ENCODE measurements around the gene DUSP15. TPM values are rescaled to one million over a fixed set of nuclear protein-coding genes. Genes with fewer than 3 reads are reported as not detected.
A peak's percentile ranks its signal among the peaks of the same experiment; 100 is the strongest.

The DUSP15 gene
- total RNA-seq, 2 experiments from 2014 or later = not detected

DNA sequence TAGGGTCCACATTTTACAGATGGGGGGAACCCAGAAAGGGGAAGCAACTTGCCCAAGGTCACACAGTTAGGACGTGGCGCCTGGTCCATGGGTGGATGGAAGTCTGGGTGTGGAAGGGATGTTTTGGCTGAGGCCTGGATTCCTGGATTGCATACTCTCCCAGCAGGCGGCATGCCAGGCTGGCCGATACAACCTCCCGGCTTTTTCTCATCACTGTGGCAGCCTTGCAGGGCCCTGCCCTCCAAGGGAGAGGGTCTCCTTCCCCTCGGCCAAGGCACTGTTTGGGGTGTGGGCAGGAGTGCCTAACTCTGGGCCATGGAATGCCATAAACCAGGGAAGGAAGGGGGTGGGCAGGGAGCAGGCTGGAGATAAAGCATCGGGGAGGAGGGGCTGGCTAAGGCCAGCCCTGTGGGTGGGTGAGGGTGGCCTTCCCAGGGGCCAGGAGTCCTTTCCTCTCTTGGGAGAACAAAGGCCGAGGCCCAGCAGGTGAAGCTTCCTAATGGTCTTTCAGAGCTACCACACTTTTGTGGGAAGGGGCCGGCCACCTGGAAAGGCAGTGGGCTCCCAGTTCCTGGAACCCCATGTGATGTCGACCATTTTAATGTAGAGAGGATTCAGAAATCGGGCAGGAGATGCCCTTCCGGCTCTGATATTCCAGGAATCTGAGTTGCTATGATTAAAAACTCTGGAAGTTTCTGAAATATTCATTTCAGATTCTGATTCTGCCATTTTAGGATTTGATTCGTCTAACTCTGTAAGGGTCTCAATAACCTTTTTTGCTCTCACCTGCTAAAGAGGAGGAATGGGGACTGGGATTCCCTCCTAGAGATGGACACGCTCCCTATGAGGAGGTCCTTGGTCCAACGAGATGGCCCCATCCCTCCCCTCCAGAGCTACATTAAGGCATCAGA is 29.2 kb downstream of the DUSP15 start:
- intact Hi-C loops (cut with micrococcal nuclease) = no loop called here
- H3K9me3 Mint-ChIP-seq = no peaks in the 10 kb centered on the region
- H3K27me3 Mint-ChIP-seq = no peaks in the 10 kb centered on the region
- no peak overlapping the region for H3K4me3 Mint-ChIP-seq
- H3K4me1 Mint-ChIP-seq (ENCODE audit: low read depth) = peaks cover 4% of the 10 kb centered on the region
- POLR2A ChIA-PET = no interaction called here
- H3K36me3 Mint-ChIP-seq = no peaks in the 10 kb centered on the region
- no peak overlapping the region for H3K27ac Mint-ChIP-seq
- no peak for DNase-seq
- CTCF ChIA-PET = interaction anchor here (0.7 to 1.8 kb wide), 3 partner anchors 9 to 18 kb away, joined by 3 to 4 read pairs (median 3); no protein-coding TSS in a partner anchor

- POLR2A ChIA-PET = no interaction called here
- no peak overlapping the region for H3K4me3 Mint-ChIP-seq
- CTCF ChIA-PET = no interaction called here
Measured at GRCh38 chr20:31839782-31840487, 30.4 kb downstream of the DUSP15 start.

DNA sequence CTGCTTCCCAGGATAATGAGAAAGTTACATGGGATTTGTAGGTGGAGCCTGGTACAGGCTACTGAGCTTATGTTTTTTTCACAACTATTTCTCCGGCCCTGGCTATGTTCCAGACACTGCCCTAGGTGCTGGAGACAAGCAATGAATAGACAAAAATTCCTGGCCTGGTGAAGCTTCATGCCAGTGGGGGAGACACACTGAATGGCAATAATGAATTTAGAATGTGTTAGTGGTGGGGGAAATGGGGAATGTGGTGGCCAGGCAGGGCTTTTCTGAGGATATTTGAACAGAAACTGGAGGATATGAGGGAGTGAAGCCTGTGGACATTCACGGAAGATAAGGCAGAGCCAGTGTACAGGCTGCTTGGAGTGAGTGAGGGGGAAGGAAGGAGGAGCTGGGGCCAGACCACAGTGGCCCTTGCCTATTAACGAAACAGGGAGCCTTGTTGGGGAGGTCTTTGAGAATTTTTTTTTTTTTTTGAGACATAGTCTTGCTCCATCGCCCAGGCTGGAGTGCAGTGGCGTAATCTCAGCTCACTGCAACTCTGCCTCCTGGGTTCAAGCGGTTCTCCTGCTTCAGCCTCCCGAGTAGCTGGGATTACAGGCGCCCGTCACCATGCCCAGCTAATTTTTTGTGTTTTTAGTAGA is 31.6 kb downstream of the DUSP15 start:
- Mint-ChIP-seq H3K4me3 (no peak overlapping the region), H3K36me3 (no peaks in the 10 kb centered on the region), H3K27me3 (no peaks in the 10 kb centered on the region), H3K9me3 (no peaks in the 10 kb centered on the region), H3K27ac (no peak overlapping the region), H3K4me1 (ENCODE audit: low read depth) (peaks cover 7% of the 10 kb centered on the region)
- ChIA-PET CTCF (interaction anchor here (1.0 to 3.8 kb wide), 5 partner anchors 8 to 205 kb away, joined by 3 to 16 read pairs (median 5); no protein-coding TSS in a partner anchor), POLR2A (no interaction called here)
- no peak for DNase-seq
- intact Hi-C loops (cut with micrococcal nuclease) = no loop called here

More at GRCh38 chr20:31839782-31840487, 30.4 kb downstream of the DUSP15 start:
- Mint-ChIP-seq H3K4me1 (ENCODE audit: low read depth) (peaks cover 7% of the 10 kb centered on the region), H3K27me3 (no peaks in the 10 kb centered on the region), H3K9me3 (no peaks in the 10 kb centered on the region), H3K27ac (no peak overlapping the region), H3K36me3 (no peaks in the 10 kb centered on the region)
- intact Hi-C loops (cut with micrococcal nuclease) = no loop called here
- no peak for DNase-seq

GRCh38 chr20:31837896-31838397 is 32.4 kb downstream of the DUSP15 start:
- Mint-ChIP-seq H3K27ac (no peak overlapping the region), H3K9me3 (no peaks in the 10 kb centered on the region), H3K4me1 (ENCODE audit: low read depth) (peaks cover 7% of the 10 kb centered on the region), H3K4me3 (no peak overlapping the region), H3K36me3 (no peaks in the 10 kb centered on the region), H3K27me3 (no peaks in the 10 kb centered on the region)
- intact Hi-C loops (cut with micrococcal nuclease) = no loop called here
- ChIA-PET CTCF (interaction anchor here (1.0 to 3.8 kb wide), 7 partner anchors 9 to 204 kb away, joined by 3 to 16 read pairs (median 5); no protein-coding TSS in a partner anchor), POLR2A (no interaction called here)
- DNase-seq = no peak

- POLR2A ChIA-PET = no interaction called here
- DNase-seq = no peak
- peaks cover 7% of the 10 kb centered on the region for H3K4me1 Mint-ChIP-seq (ENCODE audit: low read depth)
- H3K27me3 Mint-ChIP-seq = no peaks in the 10 kb centered on the region
- intact Hi-C loops (cut with micrococcal nuclease) = no loop called here
- H3K9me3 Mint-ChIP-seq = no peaks in the 10 kb centered on the region
- CTCF ChIA-PET = interaction anchor here (0.9 to 3.8 kb wide), 9 partner anchors 8 to 195 kb away, joined by 3 to 16 read pairs (median 3); partner anchors contain the start of gene FOXS1
- H3K27ac Mint-ChIP-seq = no peak overlapping the region
- H3K4me3 Mint-ChIP-seq = no peak overlapping the region
- H3K36me3 Mint-ChIP-seq = no peaks in the 10 kb centered on the region
Measured at GRCh38 chr20:31836853-31837608, 33.3 kb downstream of the DUSP15 start.

DNA sequence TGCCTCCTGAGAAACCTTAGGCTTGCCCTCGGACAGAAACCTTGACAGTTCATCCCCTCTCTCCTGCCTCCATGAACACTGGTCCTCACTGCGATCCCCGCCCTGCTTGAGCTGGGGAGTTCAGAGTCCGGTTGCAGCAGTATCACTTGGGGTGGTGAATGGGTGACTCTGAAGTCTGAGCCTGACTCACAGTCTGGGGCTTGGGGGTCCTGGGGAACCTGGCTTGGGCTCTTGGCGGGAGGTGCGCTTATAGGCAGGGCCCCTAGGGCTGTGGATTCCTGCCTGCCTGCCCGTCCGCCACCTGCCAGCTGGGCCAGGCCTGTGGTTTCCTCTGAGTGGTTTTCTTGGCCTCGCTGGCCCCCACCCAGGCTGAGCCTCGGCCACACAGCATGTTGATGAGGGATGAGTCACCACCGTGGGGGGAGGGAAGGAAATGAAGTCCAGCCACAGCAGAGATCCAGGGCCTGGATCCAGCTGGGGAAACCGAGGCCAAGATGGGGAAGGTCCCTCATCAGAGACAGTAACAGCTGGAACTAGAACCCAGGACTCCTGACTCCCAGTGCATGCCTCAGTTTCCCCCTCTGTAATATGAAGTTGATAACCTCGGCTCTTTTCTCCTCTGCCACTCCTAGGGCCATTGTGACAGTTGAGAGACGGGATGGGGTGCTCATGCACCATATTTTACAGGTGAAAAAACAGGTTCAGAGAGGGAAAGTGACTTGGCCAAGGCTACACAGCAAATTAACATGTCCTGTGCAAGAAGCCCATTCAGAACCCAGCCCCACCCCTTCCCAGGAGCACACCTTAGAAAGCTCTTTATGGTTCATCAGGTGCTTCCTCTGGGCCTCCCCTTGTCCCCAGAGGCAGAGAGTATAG is 34.1 kb downstream of the DUSP15 start:
- intact Hi-C loops (cut with micrococcal nuclease) = no loop called here

GRCh38 chr20:31835554-31835953 is 34.8 kb downstream of the DUSP15 start:
- Mint-ChIP-seq H3K27me3 (no peaks in the 10 kb centered on the region), H3K9me3 (no peaks in the 10 kb centered on the region), H3K4me3 (no peak overlapping the region), H3K36me3 (no peaks in the 10 kb centered on the region), H3K27ac (no peak overlapping the region), H3K4me1 (ENCODE audit: low read depth) (peaks cover 7% of the 10 kb centered on the region)
- ChIA-PET POLR2A (no interaction called here), CTCF (interaction anchor here (2.2 to 3.8 kb wide), 2 partner anchors 10 to 17 kb away, joined by 13 read pairs; partner anchors contain the start of gene FOXS1)
- intact Hi-C loops (cut with micrococcal nuclease) = no loop called here
- no peak for DNase-seq

More for the DNA sequence above, 34.1 kb downstream of the DUSP15 start:
- H3K4me1 Mint-ChIP-seq (ENCODE audit: low read depth) = peaks cover 7% of the 10 kb centered on the region
- no peaks in the 10 kb centered on the region for H3K36me3 Mint-ChIP-seq
- no peak overlapping the region for H3K4me3 Mint-ChIP-seq
- no peaks in the 10 kb centered on the region for H3K9me3 Mint-ChIP-seq
- CTCF ChIA-PET = interaction anchor here (1.0 to 3.8 kb wide), 6 partner anchors 9 to 196 kb away, joined by 3 to 16 read pairs (median 3); partner anchors contain the start of gene FOXS1
- DNase-seq = peak; percentile 51
- H3K27ac Mint-ChIP-seq = no peak overlapping the region
- POLR2A ChIA-PET = no interaction called here
- H3K27me3 Mint-ChIP-seq = no peaks in the 10 kb centered on the region

DNA sequence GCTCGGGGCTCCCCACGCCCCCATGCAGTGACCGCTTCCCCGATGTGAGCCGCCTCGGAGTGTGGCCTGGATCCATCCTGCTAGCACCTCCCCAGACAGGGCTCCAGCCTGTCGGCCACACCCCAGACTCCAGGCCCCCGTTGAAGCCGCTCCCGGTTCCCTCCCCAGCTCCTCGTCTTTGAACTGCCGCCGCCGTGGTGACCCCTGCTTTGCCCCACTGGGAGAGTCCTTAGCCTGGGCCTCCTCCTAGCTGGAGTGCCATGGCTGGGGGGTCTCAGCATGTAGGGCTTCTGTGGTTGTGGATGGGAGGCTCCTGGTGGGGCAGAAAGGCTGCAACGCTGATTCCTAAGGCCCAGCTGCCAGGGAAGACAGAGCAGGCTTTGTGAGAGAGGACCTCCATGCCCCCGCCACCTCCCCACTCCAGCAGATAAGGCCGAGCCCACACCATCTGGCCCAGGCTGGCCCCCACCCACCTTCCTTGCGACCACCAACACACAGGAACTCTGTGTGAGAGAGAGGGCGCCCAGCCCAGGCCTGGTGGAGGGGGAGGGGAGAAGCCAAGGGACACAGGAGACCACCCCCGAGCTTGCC is 36.3 kb downstream of the DUSP15 start:
- intact Hi-C loops (cut with micrococcal nuclease) = no loop called here
- H3K9me3 Mint-ChIP-seq = no peaks in the 10 kb centered on the region
- no peak overlapping the region for H3K27ac Mint-ChIP-seq
- H3K4me3 Mint-ChIP-seq = no peak overlapping the region
- no peaks in the 10 kb centered on the region for H3K27me3 Mint-ChIP-seq
- DNase-seq = no peak
- CTCF ChIA-PET = interaction anchor here (1.1 to 2.2 kb wide), 10 partner anchors 9 to 202 kb away, joined by 3 to 13 read pairs (median 4); partner anchors contain the start of genes FOXS1 and PDRG1
- H3K4me1 Mint-ChIP-seq (ENCODE audit: low read depth) = peaks cover 7% of the 10 kb centered on the region
- no peaks in the 10 kb centered on the region for H3K36me3 Mint-ChIP-seq
- POLR2A ChIA-PET = no interaction called here

DNA sequence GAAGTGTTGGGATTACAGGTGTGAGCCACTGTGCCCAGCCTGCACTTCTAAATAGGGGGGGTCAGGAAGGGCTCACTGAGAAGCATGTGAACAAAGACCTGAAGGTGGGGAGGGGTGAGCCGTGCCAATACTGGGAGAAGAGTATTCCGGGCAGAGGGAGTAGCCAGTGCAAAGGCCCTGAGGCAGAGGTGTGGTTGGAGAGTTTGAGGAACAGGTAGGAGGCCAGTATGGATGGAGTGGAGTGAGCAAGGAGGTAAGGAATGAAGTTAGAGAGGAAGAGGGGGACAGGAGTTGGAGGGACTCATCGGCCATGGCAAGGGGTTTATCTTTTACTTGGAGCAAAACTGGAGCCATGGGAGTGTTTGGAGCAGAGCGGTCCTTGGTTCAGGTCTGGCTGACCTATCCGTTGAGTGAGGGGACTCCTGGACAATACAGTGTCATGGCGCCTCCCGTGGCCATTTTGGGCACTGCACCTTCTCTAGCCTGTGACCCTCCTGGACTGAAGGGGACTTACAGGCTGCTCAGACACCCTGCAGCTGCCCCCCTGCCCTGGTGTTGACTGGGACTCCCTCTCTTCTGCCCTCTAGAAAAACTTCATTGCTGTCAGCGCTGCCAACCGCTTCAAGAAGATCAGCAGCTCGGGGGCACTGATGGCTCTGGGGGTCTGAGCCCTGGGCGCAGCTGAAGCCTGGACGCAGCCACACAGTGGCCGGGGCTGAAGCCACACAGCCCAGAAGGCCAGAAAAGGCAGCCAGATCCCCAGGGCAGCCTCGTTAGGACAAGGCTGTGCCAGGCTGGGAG is 37.0 kb downstream of the DUSP15 start:
- H3K27ac Mint-ChIP-seq = no peak overlapping the region
- ChIA-PET CTCF (interaction anchor here (1.1 to 2.2 kb wide), 9 partner anchors 10 to 202 kb away, joined by 3 to 13 read pairs (median 4); partner anchors contain the start of genes FOXS1 and PDRG1), POLR2A (no interaction called here)
- H3K9me3 Mint-ChIP-seq = no peaks in the 10 kb centered on the region
- no peak overlapping the region for H3K4me3 Mint-ChIP-seq
- peak; percentile 74 for DNase-seq
- H3K27me3 Mint-ChIP-seq = no peaks in the 10 kb centered on the region
- no peaks in the 10 kb centered on the region for H3K36me3 Mint-ChIP-seq
- intact Hi-C loops (cut with micrococcal nuclease) = no loop called here
- peaks cover 7% of the 10 kb centered on the region for H3K4me1 Mint-ChIP-seq (ENCODE audit: low read depth)
